Lower lobe of right lung (tissue), 2 donors: Measurements from ENCODE around the gene OR10K1. TPM values are rescaled to one million over a fixed set of nuclear protein-coding genes. Genes with fewer than 3 reads are reported as not detected.

Experiments used
- ATAC-seq, 2 donors: fragments of 200-7000 bp; cut with Tn5 transposase; one replicate each; pipeline ENCODE4 v1.9.1; 2020 to 2022; ENCODE audit warnings: mild to moderate bottlenecking in 2 of 2, moderate library complexity in 2 of 2
- DNase-seq: peaks from one replicate; pipeline ENCODE4 v3.0.0-alpha.2; 2020
- H3K27ac ChIP-seq: fragments of 200-600 bp; one replicate; pipeline ENCODE4 v1.8.0; 2022
- H3K27me3 ChIP-seq: fragments of 200-600 bp; one replicate; pipeline ENCODE4 v1.8.0; 2022; ENCODE audit warnings: low read depth
- H3K36me3 ChIP-seq: fragments of 200-600 bp; one replicate; pipeline ENCODE4 v1.8.0; 2022; ENCODE audit warnings: mild to moderate bottlenecking
- H3K4me1 ChIP-seq: fragments of 200-600 bp; one replicate; pipeline ENCODE4 v1.8.0; 2022
- H3K4me3 ChIP-seq: fragments of 200-600 bp; one replicate; pipeline ENCODE4 v1.8.0; 2022; ENCODE audit warnings: mild to moderate bottlenecking
- H3K9me3 ChIP-seq: fragments of 200-600 bp; one replicate; pipeline ENCODE4 v1.8.0; 2022
- intact Hi-C: fragments of 100-400 bp; cut with DNase I; formaldehyde crosslinking; loops from one replicate; pipeline ENCODE4 v1.11.0; 2022
- total RNA-seq: library from RNA; stranded (reverse); fragmentation: NEBNext Ultra II Directional; extraction: Animal tissue kit (Norgen Biotek cat#: 25700); gene quantifications from one replicate; pipeline ENCODE4 v1.2.1, GENCODE V29; 2021
- TF ChIP-seq, protein P1 (sequence below): fragments of 200-600 bp; IDR thresholded peaks from one replicate; pipeline ENCODE4 v1.8.0; 2022; ENCODE audit warnings: antibody characterized with exemption, mild to moderate bottlenecking
- donor health status: DM: no; HTN: yes; CAD: no; lungs with severe emphysema.

OR10K1 gene
- total RNA-seq, 1 donor from 2014 or later = not detected

DNA sequence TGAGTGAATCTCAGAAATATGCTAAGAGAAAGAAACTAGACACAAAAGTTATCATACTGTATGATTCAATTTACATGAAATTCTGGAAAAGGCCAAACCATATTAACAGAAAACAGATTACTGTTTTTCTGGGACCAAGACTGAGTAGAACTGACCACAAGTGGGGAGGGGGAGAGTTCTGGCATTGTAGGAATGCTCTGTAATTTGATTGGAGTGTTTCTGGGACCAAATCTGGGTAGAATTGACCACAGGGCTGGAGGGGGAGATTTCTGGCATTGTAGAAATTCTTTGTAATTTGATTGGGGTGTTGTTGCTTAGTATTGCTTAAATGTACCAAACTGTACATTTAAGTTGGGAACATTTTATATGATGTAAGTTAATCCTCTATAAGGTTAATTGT, 3.4 kb upstream of the OR10K1 start:
- no peak for ATAC-seq
- no peaks in the 10 kb centered on the region for H3K4me1 ChIP-seq
- no peaks in the 10 kb centered on the region for H3K36me3 ChIP-seq
- no peak overlapping the region for H3K27ac ChIP-seq
- intact Hi-C loops = no loop called here
- no peaks in the 10 kb centered on the region for H3K9me3 ChIP-seq
- TF ChIP-seq, protein P1, sequence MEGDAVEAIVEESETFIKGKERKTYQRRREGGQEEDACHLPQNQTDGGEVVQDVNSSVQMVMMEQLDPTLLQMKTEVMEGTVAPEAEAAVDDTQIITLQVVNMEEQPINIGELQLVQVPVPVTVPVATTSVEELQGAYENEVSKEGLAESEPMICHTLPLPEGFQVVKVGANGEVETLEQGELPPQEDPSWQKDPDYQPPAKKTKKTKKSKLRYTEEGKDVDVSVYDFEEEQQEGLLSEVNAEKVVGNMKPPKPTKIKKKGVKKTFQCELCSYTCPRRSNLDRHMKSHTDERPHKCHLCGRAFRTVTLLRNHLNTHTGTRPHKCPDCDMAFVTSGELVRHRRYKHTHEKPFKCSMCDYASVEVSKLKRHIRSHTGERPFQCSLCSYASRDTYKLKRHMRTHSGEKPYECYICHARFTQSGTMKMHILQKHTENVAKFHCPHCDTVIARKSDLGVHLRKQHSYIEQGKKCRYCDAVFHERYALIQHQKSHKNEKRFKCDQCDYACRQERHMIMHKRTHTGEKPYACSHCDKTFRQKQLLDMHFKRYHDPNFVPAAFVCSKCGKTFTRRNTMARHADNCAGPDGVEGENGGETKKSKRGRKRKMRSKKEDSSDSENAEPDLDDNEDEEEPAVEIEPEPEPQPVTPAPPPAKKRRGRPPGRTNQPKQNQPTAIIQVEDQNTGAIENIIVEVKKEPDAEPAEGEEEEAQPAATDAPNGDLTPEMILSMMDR = no peak
- DNase-seq = no peak
- no peak overlapping the region for H3K4me3 ChIP-seq
- no peaks in the 10 kb centered on the region for H3K27me3 ChIP-seq

DNA sequence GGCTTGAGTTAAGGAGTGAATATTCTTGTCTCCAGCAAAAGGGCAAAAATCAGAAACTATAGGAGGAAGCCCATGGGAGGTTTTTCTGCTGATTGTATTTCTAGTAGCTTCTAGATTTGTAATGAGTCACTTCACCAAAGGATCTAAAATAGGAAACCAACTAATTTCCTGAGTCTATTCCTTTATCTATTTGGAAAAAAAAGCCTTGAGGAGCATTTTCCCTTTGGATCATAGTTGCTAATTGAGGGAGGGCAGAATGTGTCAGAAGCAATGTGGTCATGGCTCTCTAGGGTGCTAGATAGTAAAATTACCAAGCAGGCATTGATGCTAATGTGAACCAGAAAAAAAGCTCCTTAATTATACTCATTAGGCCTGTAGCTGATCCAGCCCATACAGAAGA, 10.3 kb downstream of the OR10K1 start, which contains the start of gene OR10R2:
Gene OR10R2 (plus strand): TSS at position 301 of the 400 bp plus-strand sequence. CDS start 106 bp downstream, outside the sequence.
- ATAC-seq (no peak), DNase-seq (no peak)
- no peaks in the 10 kb centered on the region for H3K4me1 ChIP-seq
- TF ChIP-seq, protein P1 = no peak
- no peaks in the 10 kb centered on the region for H3K36me3 ChIP-seq
- intact Hi-C loops = no loop called here
- H3K27ac ChIP-seq = no peak within 1 kb of the TSS
- no peaks in the 10 kb centered on the region for H3K9me3 ChIP-seq
- no peaks in the 10 kb centered on the region for H3K27me3 ChIP-seq
- no peak within 1 kb of the TSS for H3K4me3 ChIP-seq

DNA sequence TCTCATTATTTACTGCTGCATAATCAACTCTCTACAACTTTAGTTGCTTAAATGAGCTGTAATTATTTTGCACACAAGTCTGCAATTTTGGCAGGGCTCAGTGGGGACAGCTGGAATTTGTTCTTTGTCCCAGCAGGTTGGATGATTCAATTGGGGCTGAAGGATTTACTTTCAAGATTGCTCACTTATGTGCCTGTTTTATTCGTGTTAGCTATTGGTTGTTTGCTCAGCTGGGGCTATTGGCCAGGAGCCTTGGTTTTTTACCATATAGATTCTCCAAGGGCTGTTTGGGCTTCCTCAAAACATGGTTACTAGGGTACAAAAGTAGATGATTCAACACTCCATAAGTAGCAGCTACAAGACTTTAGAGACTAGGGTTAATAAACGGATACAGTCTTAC, 23.8 kb downstream of the OR10K1 start:
- no peaks in the 10 kb centered on the region for H3K4me1 ChIP-seq
- no peak overlapping the region for H3K4me3 ChIP-seq
- H3K27me3 ChIP-seq = no peaks in the 10 kb centered on the region
- H3K36me3 ChIP-seq = no peaks in the 10 kb centered on the region
- no peak for ATAC-seq
- TF ChIP-seq, protein P1 = no peak
- H3K9me3 ChIP-seq = no peaks in the 10 kb centered on the region
- H3K27ac ChIP-seq = no peak overlapping the region
- no peak for DNase-seq
- intact Hi-C loops = no loop called here

GRCh38 chr1:158491316-158491715, 29.7 kb downstream of the OR10K1 start:
- DNase-seq (no peak), ATAC-seq (no peak)
- Histone ChIP-seq H3K27me3 (no peaks in the 10 kb centered on the region), H3K9me3 (no peaks in the 10 kb centered on the region), H3K36me3 (no peaks in the 10 kb centered on the region), H3K4me3 (no peak overlapping the region), H3K27ac (no peak overlapping the region), H3K4me1 (no peaks in the 10 kb centered on the region)
- TF ChIP-seq, protein P1 = no peak
- intact Hi-C loops = no loop called here

- Histone ChIP-seq H3K4me3 (no peak overlapping the region), H3K9me3 (no peaks in the 10 kb centered on the region), H3K36me3 (no peaks in the 10 kb centered on the region), H3K4me1 (no peaks in the 10 kb centered on the region), H3K27me3 (no peaks in the 10 kb centered on the region), H3K27ac (no peak overlapping the region)
- intact Hi-C loops = no loop called here
- TF ChIP-seq, protein P1 = no peak
- no peak for DNase-seq
- ATAC-seq = no peak
Observed at GRCh38 chr1:158493054-158493453, 31.4 kb downstream of the OR10K1 start.

DNA sequence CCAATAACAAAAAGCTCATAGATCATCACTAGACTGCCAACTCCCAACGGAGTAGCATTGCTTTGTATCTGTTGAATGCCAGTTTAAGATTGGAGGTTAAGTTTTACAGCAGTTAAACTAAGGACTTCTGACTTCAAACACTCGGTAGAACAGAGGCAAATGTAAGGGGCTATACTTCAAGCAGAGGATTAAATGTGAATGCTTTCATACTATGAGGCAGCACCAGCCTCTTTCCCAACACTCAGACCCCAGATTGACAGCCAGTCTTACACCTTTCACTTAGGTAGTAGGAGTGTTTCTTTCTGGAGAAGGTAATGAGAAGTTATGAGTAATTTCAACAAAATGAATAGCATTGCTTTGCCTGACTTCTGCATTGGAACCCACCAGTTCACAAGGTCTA, 33.2 kb downstream of the OR10K1 start:
- no peaks in the 10 kb centered on the region for H3K9me3 ChIP-seq
- intact Hi-C loops = no loop called here
- ATAC-seq (no peak), DNase-seq (no peak)
- no peak overlapping the region for H3K4me3 ChIP-seq
- H3K27me3 ChIP-seq = no peaks in the 10 kb centered on the region
- no peaks in the 10 kb centered on the region for H3K4me1 ChIP-seq
- H3K36me3 ChIP-seq = no peaks in the 10 kb centered on the region
- TF ChIP-seq, protein P1 = no peak
- no peak overlapping the region for H3K27ac ChIP-seq
